SK-N-SH treated with all-trans-retinoic acid at 6 μM for 48 hours (cell line): ENCODE results near the gene C5AR1.
A peak's percentile ranks its signal among the peaks of the same experiment; 100 is the strongest.

Experiments
- ATAC-seq: fragments of 200-7000 bp; cut with Tn5 transposase; 3 replicates; pipeline ENCODE4 v1.9.1; 2020; ENCODE audit warnings: mild to moderate bottlenecking, moderate library complexity
- BACH2 ChIP-seq: fragments of 250-450 bp; sonication (Bioruptor Pico); IDR thresholded peaks from 2 replicates; pipeline ENCODE4 v1.9.0; 2021; ENCODE audit warnings: mild to moderate bottlenecking, borderline replicate concordance
- CSDC2 ChIP-seq: fragments of 250-450 bp; sonication (Bioruptor Pico); IDR thresholded peaks from 2 replicates; pipeline ENCODE4 v1.5.0; 2020; ENCODE audit warnings: mild to moderate bottlenecking, moderate library complexity
- CSRNP3 ChIP-seq: fragments of 250-450 bp; sonication (Bioruptor Pico); IDR thresholded peaks from 2 replicates; pipeline ENCODE4 v1.5.1; 2021; ENCODE audit warnings: mild to moderate bottlenecking, moderate library complexity
- ESRRG ChIP-seq: fragments of 250-450 bp; sonication (Bioruptor Pico); IDR thresholded peaks from 2 replicates; pipeline ENCODE4 v1.6.1; 2021; ENCODE audit warnings: mild to moderate bottlenecking
- GLIS3 ChIP-seq: fragments of 250-450 bp; sonication (Bioruptor Pico); IDR thresholded peaks from 2 replicates; pipeline ENCODE4 v1.5.0; 2020; ENCODE audit warnings: mild to moderate bottlenecking, moderate library complexity
- ISL1 ChIP-seq: fragments of 250-450 bp; sonication (Bioruptor Pico); IDR thresholded peaks from 2 replicates; pipeline ENCODE4 v2.1.2; 2022; ENCODE audit warnings: mild to moderate bottlenecking, moderate library complexity
- OSR1 ChIP-seq: fragments of 250-450 bp; sonication (Bioruptor Pico); IDR thresholded peaks from 2 replicates; pipeline ENCODE4 v1.8.0; 2022; ENCODE audit warnings: moderate library complexity, mild to moderate bottlenecking, inconsistent platforms
- POU6F1 ChIP-seq: fragments of 250-450 bp; sonication (Bioruptor Pico); IDR thresholded peaks from 2 replicates; pipeline ENCODE4 v1.8.0; 2021; ENCODE audit warnings: low read depth, mild to moderate bottlenecking, moderate library complexity, borderline replicate concordance
- PPARA ChIP-seq: fragments of 250-450 bp; sonication (Bioruptor Pico); IDR thresholded peaks from 2 replicates; pipeline ENCODE4 v1.5.0; 2020; ENCODE audit warnings: mild to moderate bottlenecking, borderline replicate concordance
- RARB ChIP-seq: fragments of 250-450 bp; sonication (Bioruptor Pico); IDR thresholded peaks from 2 replicates; pipeline ENCODE4 v1.8.0; 2021; ENCODE audit warnings: mild to moderate bottlenecking, moderate library complexity
- SNAI2 ChIP-seq: fragments of 250-450 bp; sonication (Bioruptor Pico); IDR thresholded peaks from 2 replicates; pipeline ENCODE4 v1.5.0; 2020; ENCODE audit warnings: mild to moderate bottlenecking, moderate library complexity
- TCF4 ChIP-seq: fragments of 250-450 bp; sonication (Bioruptor Pico); IDR thresholded peaks from 2 replicates; pipeline ENCODE4 v1.8.0; 2021; ENCODE audit warnings: mild to moderate bottlenecking, moderate library complexity, borderline replicate concordance
- TOX ChIP-seq: fragments of 250-450 bp; sonication (Bioruptor Pico); IDR thresholded peaks from 2 replicates; pipeline ENCODE4 v1.8.0; 2021; ENCODE audit warnings: mild to moderate bottlenecking, moderate library complexity, borderline replicate concordance
- TSHZ2 ChIP-seq: fragments of 250-450 bp; sonication (Bioruptor Pico); IDR thresholded peaks from 2 replicates; pipeline ENCODE4 v1.5.0; 2020; ENCODE audit warnings: mild to moderate bottlenecking, moderate library complexity
- ZC3H10 ChIP-seq: fragments of 250-450 bp; sonication (Bioruptor Pico); IDR thresholded peaks from 2 replicates; pipeline ENCODE4 v1.5.1; 2021; ENCODE audit warnings: mild to moderate bottlenecking, moderate library complexity
- ZFP3 ChIP-seq: fragments of 250-450 bp; sonication (Bioruptor Pico); IDR thresholded peaks from 2 replicates; pipeline ENCODE4 v1.5.0; 2020; ENCODE audit warnings: mild to moderate bottlenecking, moderate library complexity
- ZFP30 ChIP-seq: fragments of 450-650 bp; formaldehyde crosslinking; IDR thresholded peaks from 2 replicates; pipeline ENCODE4 v1.5.0; 2022; ENCODE audit warnings: mild to moderate bottlenecking, moderate library complexity
- ZNF565 ChIP-seq: fragments of 450-650 bp; formaldehyde crosslinking; conservative IDR thresholded peaks from 2 replicates; pipeline ENCODE4 v1.5.0; 2020; ENCODE audit warnings: low read depth, mild to moderate bottlenecking, moderate library complexity
- ZNF70 ChIP-seq: fragments of 450-650 bp; formaldehyde crosslinking; IDR thresholded peaks from 2 replicates; pipeline ENCODE4 v1.5.0; 2020; ENCODE audit warnings: mild to moderate bottlenecking, moderate library complexity
- ZNF8 ChIP-seq: fragments of 450-650 bp; formaldehyde crosslinking; IDR thresholded peaks from 2 replicates; pipeline ENCODE4 v1.5.0; 2020; ENCODE audit warnings: mild to moderate bottlenecking, moderate library complexity
- TF ChIP-seq, protein P1 (sequence below): fragments of 250-450 bp; sonication (Bioruptor Pico); IDR thresholded peaks from 2 replicates; pipeline ENCODE4 v1.8.0; 2020; ENCODE audit warnings: mild to moderate bottlenecking, moderate library complexity, borderline replicate concordance
- TF ChIP-seq, protein P2 (sequence below): fragments of 250-450 bp; sonication (Bioruptor Pico); IDR thresholded peaks from 2 replicates; pipeline ENCODE4 v1.5.1; 2020; ENCODE audit warnings: low read depth, mild to moderate bottlenecking, moderate library complexity

The C5AR1 gene

GRCh38 chr19:47350630-47351029, 41.0 kb downstream of the C5AR1 start:
- no peak for ATAC-seq

GRCh38 chr19:47351548-47351947, 41.9 kb downstream of the C5AR1 start:
- TF ChIP-seq ZNF70 (CRISPR knock-in tag) (no peak), PPARA (CRISPR knock-in tag) (no peak), ZNF565 (CRISPR knock-in tag) (no peak), ZNF8 (no peak), RARB (CRISPR knock-in tag) (no peak), GLIS3 (CRISPR knock-in tag) (no peak), SNAI2 (CRISPR knock-in tag) (no peak), CSRNP3 (CRISPR knock-in tag) (no peak), ISL1 (CRISPR knock-in tag) (no peak), OSR1 (no peak), TCF4 (CRISPR knock-in tag) (no peak), ZFP3 (no peak), POU6F1 (CRISPR knock-in tag) (no peak), CSDC2 (CRISPR knock-in tag) (no peak)
- TF ChIP-seq, protein P1, sequence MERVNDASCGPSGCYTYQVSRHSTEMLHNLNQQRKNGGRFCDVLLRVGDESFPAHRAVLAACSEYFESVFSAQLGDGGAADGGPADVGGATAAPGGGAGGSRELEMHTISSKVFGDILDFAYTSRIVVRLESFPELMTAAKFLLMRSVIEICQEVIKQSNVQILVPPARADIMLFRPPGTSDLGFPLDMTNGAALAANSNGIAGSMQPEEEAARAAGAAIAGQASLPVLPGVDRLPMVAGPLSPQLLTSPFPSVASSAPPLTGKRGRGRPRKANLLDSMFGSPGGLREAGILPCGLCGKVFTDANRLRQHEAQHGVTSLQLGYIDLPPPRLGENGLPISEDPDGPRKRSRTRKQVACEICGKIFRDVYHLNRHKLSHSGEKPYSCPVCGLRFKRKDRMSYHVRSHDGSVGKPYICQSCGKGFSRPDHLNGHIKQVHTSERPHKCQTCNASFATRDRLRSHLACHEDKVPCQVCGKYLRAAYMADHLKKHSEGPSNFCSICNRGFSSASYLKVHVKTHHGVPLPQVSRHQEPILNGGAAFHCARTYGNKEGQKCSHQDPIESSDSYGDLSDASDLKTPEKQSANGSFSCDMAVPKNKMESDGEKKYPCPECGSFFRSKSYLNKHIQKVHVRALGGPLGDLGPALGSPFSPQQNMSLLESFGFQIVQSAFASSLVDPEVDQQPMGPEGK, result no peak
- TF ChIP-seq, protein P2, sequence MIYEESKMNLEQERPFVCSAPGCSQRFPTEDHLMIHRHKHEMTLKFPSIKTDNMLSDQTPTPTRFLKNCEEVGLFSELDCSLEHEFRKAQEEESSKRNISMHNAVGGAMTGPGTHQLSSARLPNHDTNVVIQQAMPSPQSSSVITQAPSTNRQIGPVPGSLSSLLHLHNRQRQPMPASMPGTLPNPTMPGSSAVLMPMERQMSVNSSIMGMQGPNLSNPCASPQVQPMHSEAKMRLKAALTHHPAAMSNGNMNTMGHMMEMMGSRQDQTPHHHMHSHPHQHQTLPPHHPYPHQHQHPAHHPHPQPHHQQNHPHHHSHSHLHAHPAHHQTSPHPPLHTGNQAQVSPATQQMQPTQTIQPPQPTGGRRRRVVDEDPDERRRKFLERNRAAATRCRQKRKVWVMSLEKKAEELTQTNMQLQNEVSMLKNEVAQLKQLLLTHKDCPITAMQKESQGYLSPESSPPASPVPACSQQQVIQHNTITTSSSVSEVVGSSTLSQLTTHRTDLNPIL (CRISPR knock-in tag), result no peak
- ATAC-seq, result peak; percentile 73

More at GRCh38 chr19:47350630-47351029, 41.0 kb downstream of the C5AR1 start:
- no peak for TF ChIP-seq ZNF8
- TF ChIP-seq, protein P1, result no peak
- no peak for TF ChIP-seq GLIS3 (CRISPR knock-in tag)
- TF ChIP-seq BACH2, result no peak

DNA sequence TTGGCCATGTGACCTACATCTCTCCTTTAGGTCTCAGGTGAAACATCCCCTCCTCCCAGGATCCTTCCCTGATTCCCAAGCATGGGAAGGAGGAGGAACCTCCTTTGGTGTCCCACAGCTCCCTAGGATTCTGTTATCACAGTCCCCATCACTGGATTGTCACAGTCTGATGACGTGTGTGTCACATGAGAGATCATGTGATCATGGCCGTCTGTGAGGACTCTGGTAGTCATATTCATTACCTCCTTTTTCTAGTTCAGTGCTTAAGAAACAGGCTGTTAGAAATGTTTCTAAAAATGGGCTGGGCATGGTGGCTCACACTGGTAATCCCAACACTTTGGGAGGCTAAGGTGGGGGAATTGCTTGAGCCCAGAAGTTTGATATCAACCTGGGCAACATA, 42.4 kb downstream of the C5AR1 start:
- TF ChIP-seq BACH2 (no peak), TOX (CRISPR knock-in tag) (no peak), TSHZ2 (no peak), PPARA (CRISPR knock-in tag) (no peak), ZNF70 (CRISPR knock-in tag) (no peak), ZFP3 (no peak), ZC3H10 (no peak), ZFP30 (CRISPR knock-in tag) (no peak), ESRRG (CRISPR knock-in tag) (no peak), TCF4 (CRISPR knock-in tag) (no peak), SNAI2 (CRISPR knock-in tag) (no peak), ISL1 (CRISPR knock-in tag) (no peak)
- TF ChIP-seq, protein P1, result no peak
- no peak for ATAC-seq
